OCI-LY7 (cell line): ENCODE results near the gene RAPGEF5.

Experiments used
- EZH2phosphoT487 ChIP-seq: fragments of 200-600 bp; sonication (generic); IDR thresholded peaks from 2 replicates; pipeline ENCODE4 v1.6.1; 2018; ENCODE audit warnings: low read depth, borderline replicate concordance, mild to moderate bottlenecking, mixed run types, antibody characterized with exemption, low read length, moderate library complexity, mixed read lengths
- TF ChIP-seq, protein P1 (sequence below): fragments of 200-600 bp; sonication (generic); conservative IDR thresholded peaks from 2 replicates; pipeline ENCODE4 v1.5.1; 2014; ENCODE audit warnings: mild to moderate bottlenecking, antibody characterized with exemption, low read length, moderate library complexity, mixed read lengths

DNA sequence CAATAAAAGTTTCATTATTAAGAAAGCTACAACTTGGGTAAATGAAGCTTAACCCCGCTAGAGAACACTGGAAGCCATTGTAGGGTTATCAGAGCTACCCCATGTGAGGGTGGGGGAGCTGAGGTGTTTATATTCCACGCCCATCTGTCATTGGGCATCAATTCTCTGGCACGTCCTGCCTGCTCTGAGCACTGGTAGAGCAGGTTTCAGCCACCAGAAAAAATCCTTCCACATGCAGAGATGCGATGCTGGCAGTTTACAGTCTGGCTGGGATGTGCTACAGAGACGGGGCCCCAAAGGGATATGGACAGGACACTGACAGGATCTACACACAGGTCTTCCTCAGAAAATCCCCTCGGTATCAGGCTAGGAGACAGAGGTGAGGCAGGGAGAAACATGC, 15.9 kb upstream of the RAPGEF5 start:
- TF ChIP-seq, protein P1, sequence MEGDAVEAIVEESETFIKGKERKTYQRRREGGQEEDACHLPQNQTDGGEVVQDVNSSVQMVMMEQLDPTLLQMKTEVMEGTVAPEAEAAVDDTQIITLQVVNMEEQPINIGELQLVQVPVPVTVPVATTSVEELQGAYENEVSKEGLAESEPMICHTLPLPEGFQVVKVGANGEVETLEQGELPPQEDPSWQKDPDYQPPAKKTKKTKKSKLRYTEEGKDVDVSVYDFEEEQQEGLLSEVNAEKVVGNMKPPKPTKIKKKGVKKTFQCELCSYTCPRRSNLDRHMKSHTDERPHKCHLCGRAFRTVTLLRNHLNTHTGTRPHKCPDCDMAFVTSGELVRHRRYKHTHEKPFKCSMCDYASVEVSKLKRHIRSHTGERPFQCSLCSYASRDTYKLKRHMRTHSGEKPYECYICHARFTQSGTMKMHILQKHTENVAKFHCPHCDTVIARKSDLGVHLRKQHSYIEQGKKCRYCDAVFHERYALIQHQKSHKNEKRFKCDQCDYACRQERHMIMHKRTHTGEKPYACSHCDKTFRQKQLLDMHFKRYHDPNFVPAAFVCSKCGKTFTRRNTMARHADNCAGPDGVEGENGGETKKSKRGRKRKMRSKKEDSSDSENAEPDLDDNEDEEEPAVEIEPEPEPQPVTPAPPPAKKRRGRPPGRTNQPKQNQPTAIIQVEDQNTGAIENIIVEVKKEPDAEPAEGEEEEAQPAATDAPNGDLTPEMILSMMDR, result no peak
- no peak for TF ChIP-seq EZH2phosphoT487
